Measurements from ENCODE around the gene PTPRCAP.
A peak's percentile ranks its signal among the peaks of the same experiment; 100 is the strongest.

PTPRCAP gene

DNA sequence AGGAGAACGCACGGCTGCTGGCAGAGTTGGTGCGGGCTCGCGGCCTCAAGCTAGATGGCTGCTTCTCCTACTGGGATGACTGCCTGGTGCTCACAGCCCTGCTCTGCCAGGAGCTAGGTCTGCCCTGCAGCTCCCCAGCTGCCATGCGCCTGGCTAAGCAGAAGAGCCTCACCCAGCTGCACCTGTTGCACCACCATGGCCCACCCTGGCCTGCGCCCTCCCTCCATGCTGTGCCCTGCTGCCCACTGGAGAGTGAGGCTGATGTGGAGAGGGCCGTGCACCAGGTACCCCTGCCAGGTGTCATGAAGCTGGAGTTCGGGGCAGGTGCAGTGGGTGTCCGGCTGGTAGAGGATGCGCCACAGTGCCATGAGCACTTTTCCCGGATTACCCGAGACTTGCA, 14.0 kb downstream of the PTPRCAP start:
- DNase-seq (ENCODE audit: extremely low read depth, insufficient read length), result no peak
- H3K27me3 ChIP-seq (replicated peaks; ENCODE audit: control insufficient read depth, insufficient read depth, low read length), result no peaks in the 10 kb centered on the region
- H3K36me3 ChIP-seq (ENCODE audit: control insufficient read depth, insufficient read depth, low read length), result no peaks in the 10 kb centered on the region
- H3K4me3 ChIP-seq (replicated peaks; ENCODE audit: low read depth, low read length), result no peak overlapping the region
- TF ChIP-seq, protein P1, sequence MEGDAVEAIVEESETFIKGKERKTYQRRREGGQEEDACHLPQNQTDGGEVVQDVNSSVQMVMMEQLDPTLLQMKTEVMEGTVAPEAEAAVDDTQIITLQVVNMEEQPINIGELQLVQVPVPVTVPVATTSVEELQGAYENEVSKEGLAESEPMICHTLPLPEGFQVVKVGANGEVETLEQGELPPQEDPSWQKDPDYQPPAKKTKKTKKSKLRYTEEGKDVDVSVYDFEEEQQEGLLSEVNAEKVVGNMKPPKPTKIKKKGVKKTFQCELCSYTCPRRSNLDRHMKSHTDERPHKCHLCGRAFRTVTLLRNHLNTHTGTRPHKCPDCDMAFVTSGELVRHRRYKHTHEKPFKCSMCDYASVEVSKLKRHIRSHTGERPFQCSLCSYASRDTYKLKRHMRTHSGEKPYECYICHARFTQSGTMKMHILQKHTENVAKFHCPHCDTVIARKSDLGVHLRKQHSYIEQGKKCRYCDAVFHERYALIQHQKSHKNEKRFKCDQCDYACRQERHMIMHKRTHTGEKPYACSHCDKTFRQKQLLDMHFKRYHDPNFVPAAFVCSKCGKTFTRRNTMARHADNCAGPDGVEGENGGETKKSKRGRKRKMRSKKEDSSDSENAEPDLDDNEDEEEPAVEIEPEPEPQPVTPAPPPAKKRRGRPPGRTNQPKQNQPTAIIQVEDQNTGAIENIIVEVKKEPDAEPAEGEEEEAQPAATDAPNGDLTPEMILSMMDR (IDR thresholded peaks at IDR 0.05; ENCODE audit: insufficient read depth, low read length, poor library complexity, severe bottlenecking), result no peak

DNA sequence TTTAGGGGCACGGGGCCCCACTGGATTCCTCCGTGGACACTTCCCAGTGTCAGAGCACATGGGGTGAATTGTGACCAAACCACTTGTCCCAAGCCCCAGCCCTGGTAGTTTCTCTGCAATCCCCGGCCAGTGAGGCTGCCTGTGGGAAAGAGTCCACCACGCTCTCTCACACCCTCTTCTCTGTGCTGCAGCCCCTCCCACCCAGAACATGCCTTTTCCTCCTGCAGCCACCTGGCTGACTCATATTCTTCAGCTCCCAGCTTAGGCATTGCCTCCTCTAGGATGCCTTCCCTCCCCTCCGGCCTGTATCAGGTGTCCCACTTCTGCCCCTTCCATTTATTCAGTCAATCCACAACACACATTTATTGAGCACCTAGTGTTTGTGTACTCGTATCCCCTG, 14.6 kb downstream of the PTPRCAP start:
- H3K4me3 ChIP-seq (replicated peaks; ENCODE audit: low read depth, low read length), result no peak overlapping the region
- H3K36me3 ChIP-seq (ENCODE audit: control insufficient read depth, insufficient read depth, low read length), result no peaks in the 10 kb centered on the region
- no peak for DNase-seq (ENCODE audit: extremely low read depth, insufficient read length)
- TF ChIP-seq, protein P1 (IDR thresholded peaks at IDR 0.05; ENCODE audit: insufficient read depth, low read length, poor library complexity, severe bottlenecking), result no peak
- H3K27me3 ChIP-seq (replicated peaks; ENCODE audit: control insufficient read depth, insufficient read depth, low read length), result no peaks in the 10 kb centered on the region

DNA sequence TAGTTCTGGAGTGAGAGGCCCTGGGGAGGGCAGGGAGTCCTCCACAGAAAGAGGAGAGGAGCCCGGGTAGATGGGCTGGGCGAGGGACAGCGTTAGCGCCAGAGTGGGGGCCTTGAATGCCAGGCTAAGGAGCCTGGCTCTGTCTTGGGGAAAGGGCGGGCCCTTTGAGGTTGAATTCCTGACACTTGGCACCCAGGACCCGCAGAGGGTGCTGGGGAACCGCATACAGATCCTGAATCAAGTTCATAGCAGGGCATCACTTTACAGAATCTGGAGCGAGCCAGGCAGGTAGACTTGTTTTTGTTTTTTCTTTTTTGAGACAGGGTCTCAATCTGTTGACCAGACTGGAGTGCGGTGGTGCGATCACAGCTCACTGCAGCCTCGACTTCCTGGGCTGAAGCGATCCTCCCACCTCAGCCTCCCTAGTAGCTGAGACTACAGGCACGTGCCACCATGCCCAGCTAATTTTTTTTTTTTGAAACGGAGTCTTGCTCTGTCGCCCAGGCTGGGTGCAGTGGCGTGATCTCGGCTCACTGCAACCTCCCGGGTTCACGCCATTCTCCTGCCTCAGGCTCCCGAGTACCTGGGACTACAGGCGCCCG, 16.0 kb downstream of the PTPRCAP start:
- Histone ChIP-seq H3K4me3 (replicated peaks; ENCODE audit: low read depth, low read length) (peak overlapping the region; percentile 22; the same call in 1 of the 2 replicates), H3K36me3 (ENCODE audit: control insufficient read depth, insufficient read depth, low read length) (no peaks in the 10 kb centered on the region), H3K27me3 (replicated peaks; ENCODE audit: control insufficient read depth, insufficient read depth, low read length) (no peaks in the 10 kb centered on the region)
- TF ChIP-seq, protein P1 (IDR thresholded peaks at IDR 0.05; ENCODE audit: insufficient read depth, low read length, poor library complexity, severe bottlenecking), result no peak
- DNase-seq (ENCODE audit: extremely low read depth, insufficient read length), result no peak

DNA sequence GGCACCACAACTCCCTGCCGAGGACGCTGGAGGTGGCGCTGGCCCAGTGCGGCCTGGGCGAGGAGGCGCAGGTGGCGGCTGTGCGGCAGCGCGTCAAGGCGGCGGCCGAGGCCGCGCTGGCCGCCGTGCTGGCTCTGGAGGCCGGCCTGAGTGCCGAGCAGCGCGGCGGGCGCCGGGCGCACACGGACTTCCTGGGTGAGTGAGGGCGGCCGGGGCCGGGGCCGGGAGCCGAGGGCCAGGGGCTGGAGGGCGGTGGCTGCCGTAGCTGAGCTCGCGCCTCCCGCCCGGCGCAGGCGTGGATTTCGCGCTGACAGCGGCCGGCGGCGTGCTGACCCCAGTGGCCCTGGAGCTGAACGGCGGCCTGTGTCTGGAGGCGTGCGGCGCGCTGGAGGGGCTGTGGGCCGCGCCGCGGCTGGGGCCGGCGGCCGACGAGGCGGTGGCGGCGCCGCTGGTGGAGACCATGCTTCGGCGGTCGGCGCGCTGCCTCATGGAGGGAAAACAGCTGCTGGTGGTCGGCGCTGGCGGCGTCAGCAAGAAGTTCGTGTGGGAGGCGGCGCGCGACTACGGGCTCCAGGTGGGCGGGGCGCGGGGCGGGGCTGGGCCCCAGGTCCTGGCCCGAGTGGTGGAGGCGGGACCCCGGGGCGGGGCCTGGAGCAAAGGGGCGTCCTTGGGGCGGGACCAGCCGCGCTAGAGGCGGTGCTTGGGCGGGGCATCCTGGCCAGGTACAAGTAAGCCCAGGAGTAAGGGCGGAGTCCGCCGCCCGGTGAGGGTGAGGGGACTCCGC, 16.6 kb downstream of the PTPRCAP start:
- TF ChIP-seq, protein P1 (IDR thresholded peaks at IDR 0.05; ENCODE audit: insufficient read depth, low read length, poor library complexity, severe bottlenecking), result no peak
- Histone ChIP-seq H3K36me3 (ENCODE audit: control insufficient read depth, insufficient read depth, low read length) (no peaks in the 10 kb centered on the region), H3K27me3 (replicated peaks; ENCODE audit: control insufficient read depth, insufficient read depth, low read length) (no peaks in the 10 kb centered on the region), H3K4me3 (replicated peaks; ENCODE audit: low read depth, low read length) (peak overlapping the region; percentile 54)
- DNase-seq (ENCODE audit: extremely low read depth, insufficient read length), result peak; percentile 93

DNA sequence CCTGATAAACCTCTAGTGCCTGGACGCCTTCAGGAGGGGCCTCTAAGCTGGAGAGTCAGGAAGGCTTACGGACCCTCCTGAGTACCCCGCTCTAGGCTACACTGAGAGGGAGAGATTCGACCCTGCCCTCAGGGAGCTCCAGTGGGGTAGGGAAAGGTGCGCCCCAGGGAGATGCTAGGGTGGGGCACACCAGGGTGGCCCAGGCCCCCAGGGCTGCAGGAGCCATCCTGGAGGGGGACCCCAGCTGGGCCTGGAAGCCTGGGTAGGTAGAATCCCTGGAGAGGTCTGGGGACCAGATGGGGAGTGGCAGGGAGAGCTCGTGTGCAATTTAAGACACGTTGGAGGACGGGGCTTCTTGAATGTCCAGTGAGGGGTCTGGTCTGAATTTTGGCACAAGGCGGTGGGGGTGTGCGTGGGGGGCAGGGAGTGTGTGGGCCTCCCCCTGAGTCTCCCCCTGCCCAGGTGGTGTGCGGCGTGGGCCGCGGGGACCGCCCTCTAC, 17.3 kb downstream of the PTPRCAP start:
- Histone ChIP-seq H3K36me3 (ENCODE audit: control insufficient read depth, insufficient read depth, low read length) (no peaks in the 10 kb centered on the region), H3K4me3 (replicated peaks; ENCODE audit: low read depth, low read length) (peak overlapping the region; percentile 54), H3K27me3 (replicated peaks; ENCODE audit: control insufficient read depth, insufficient read depth, low read length) (no peaks in the 10 kb centered on the region; the same call in 1 of the 2 replicates)
- DNase-seq (ENCODE audit: extremely low read depth, insufficient read length), result no peak
- TF ChIP-seq, protein P1 (IDR thresholded peaks at IDR 0.05; ENCODE audit: insufficient read depth, low read length, poor library complexity, severe bottlenecking), result no peak
